ENCODE results near the gene SLC6A3.

The SLC6A3 gene

DNA sequence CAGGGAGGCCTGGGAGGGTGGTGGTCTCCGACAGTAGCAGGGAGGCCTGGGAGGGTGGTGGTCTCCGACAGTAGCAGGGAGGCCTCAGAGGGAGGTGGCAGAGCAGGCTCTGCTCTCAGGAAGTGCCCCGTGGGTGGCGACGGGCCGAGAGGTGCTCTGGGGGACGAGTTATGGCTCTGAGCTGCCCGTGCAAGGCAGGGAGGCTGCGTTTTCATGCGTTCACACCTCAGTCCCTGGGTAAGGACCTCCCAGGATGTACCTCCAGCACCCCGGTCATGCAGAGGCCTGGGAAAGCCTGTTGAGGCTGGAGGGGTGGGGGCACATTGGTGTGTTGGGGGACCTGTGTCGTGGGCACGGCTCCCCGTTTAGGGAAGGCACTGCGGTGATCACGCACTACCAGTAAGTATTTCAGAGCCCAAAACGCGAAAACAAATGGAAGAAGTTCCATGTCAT, 63.0 kb downstream of the SLC6A3 start:
- Histone ChIP-seq H3K4me3 (ENCODE audit: low read depth in 1 of 2, low read length in 1 of 2) (no peak overlapping the region), H3K4me1 (ENCODE audit: control insufficient read depth in 1 of 2, insufficient read depth in 1 of 2, low read depth in 1 of 2, low read length in 1 of 2) (peaks cover 10 to 11% of the 10 kb centered on the region in 2 experiments), H3K9me3 (no peaks in the 10 kb centered on the region), H3K27ac (no peak overlapping the region), H3K27me3 (peaks cover 72% of the 10 kb centered on the region), H3K36me3 (no peaks in the 10 kb centered on the region)
- TF ChIP-seq, protein P1, sequence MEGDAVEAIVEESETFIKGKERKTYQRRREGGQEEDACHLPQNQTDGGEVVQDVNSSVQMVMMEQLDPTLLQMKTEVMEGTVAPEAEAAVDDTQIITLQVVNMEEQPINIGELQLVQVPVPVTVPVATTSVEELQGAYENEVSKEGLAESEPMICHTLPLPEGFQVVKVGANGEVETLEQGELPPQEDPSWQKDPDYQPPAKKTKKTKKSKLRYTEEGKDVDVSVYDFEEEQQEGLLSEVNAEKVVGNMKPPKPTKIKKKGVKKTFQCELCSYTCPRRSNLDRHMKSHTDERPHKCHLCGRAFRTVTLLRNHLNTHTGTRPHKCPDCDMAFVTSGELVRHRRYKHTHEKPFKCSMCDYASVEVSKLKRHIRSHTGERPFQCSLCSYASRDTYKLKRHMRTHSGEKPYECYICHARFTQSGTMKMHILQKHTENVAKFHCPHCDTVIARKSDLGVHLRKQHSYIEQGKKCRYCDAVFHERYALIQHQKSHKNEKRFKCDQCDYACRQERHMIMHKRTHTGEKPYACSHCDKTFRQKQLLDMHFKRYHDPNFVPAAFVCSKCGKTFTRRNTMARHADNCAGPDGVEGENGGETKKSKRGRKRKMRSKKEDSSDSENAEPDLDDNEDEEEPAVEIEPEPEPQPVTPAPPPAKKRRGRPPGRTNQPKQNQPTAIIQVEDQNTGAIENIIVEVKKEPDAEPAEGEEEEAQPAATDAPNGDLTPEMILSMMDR (IDR thresholded peaks at IDR 0.05) = no peak

DNA sequence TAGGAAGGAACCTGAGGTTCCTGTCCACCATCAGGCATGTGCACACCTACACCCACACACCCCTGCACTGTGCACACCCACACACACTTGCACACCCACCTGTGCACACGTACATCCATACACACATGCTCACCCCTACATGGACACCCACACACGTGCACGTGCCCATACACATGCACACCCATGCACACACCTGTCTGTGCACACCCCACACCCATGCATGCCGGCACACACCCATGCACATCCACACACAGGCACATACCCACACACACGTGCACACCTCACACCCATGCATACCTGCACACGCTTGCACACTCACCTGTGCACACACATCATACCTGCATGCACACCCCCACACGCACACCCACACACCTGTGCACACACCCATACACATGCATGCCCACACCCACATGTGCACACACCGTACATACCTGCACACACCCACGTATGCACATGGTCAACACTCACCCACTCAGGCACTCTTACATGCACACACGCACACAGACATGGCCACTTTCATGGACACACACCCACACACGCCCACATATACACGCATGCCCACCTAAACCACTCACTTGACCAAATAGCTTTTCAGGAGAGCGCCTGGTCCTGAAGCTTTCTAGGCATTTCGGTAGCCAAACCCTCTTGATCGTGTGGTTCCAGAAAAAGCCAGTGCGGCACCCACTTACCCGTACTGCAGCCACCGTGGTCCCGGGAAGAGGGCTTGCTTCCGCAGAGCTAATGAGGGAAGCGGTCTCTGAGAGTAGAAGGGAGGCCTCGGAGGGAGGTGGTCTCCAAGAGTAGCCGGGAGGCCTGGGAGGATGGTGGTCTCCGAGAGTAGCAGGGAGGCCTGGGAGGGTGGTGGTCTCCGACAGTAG, 63.6 kb downstream of the SLC6A3 start:
- TF ChIP-seq, protein P1 (IDR thresholded peaks at IDR 0.05) = no peak
- Histone ChIP-seq H3K4me3 (ENCODE audit: low read depth in 1 of 2, low read length in 1 of 2) (no peak overlapping the region), H3K36me3 (no peaks in the 10 kb centered on the region), H3K27me3 (peaks cover 70% of the 10 kb centered on the region), H3K27ac (no peak overlapping the region), H3K9me3 (no peaks in the 10 kb centered on the region), H3K4me1 (ENCODE audit: control insufficient read depth in 1 of 2, insufficient read depth in 1 of 2, low read depth in 1 of 2, low read length in 1 of 2) (peaks cover 9 to 10% of the 10 kb centered on the region in 2 experiments)

DNA sequence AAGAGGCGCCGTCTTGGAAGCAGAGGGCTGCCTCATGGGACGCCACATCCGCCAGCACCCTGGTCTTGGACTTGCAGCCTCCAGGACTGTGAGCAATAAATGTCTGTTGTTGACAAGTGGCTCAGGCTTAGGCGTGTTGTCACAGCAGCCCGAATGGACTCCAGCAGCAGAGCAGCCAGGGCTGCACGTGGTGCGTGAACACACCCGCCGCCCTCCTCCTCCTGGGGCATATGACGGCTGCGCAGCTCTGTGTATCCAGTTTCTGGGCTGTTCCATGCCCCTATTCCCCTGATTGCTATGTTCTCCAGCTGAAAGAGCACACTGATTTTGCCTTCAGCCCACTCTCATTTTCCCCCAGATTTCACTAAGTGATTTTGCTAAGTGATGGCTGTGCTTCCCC, 64.3 kb downstream of the SLC6A3 start:
- Histone ChIP-seq H3K27ac (no peak overlapping the region), H3K36me3 (no peaks in the 10 kb centered on the region), H3K9me3 (no peaks in the 10 kb centered on the region), H3K4me1 (ENCODE audit: control insufficient read depth in 1 of 2, insufficient read depth in 1 of 2, low read depth in 1 of 2, low read length in 1 of 2) (peaks cover 4 to 6% of the 10 kb centered on the region in 2 experiments), H3K27me3 (peaks cover 70% of the 10 kb centered on the region), H3K4me3 (ENCODE audit: low read depth in 1 of 2, low read length in 1 of 2) (no peak overlapping the region)
- TF ChIP-seq, protein P1 (IDR thresholded peaks at IDR 0.05) = no peak

DNA sequence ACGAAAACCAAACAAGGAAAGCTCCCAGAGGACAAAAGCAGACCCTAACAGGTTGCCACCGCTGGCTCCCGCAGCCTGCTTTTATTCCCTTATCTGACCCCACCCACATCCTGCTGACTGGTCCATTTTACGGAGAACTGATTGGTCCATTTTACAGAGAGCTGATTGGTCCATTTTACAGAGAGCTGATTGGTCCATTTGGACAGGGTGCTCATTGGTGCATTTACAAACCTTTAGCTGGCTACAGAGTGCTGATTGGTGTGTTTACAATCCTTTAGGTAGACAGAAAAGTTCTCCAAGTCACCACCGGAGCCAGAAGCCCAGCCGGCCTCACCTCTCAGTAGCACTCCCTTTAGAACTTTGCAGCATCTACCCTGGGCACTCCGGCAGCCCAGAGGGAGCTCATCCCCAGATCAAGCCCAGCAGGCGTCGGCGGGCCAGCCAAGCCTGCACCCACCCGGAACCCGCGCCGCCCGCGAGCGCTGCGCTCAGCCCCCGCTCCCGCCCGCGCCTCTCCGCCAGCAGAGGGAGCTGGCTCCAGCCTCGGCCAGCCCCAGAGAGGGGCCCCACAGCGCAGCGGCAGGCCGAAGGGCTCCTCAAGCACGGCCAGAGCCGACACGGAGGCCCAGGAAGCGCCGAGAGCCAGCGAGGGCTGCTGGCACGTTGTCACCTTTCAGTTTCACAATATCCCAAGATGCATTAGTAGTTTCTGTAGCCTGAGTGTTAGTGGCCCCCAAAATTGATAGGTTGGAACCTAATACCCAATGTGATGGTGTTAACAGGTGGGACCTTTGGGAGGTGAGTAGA, 65.0 kb downstream of the SLC6A3 start:
- Histone ChIP-seq H3K4me1 (ENCODE audit: control insufficient read depth in 1 of 2, insufficient read depth in 1 of 2, low read depth in 1 of 2, low read length in 1 of 2) (peaks cover 0 to under 1% of the 10 kb centered on the region in 2 experiments), H3K36me3 (no peaks in the 10 kb centered on the region), H3K9me3 (no peaks in the 10 kb centered on the region), H3K4me3 (ENCODE audit: low read depth in 1 of 2, low read length in 1 of 2) (no peak overlapping the region), H3K27ac (no peak overlapping the region), H3K27me3 (peaks cover 70% of the 10 kb centered on the region)
- TF ChIP-seq, protein P1 (IDR thresholded peaks at IDR 0.05) = no peak

DNA sequence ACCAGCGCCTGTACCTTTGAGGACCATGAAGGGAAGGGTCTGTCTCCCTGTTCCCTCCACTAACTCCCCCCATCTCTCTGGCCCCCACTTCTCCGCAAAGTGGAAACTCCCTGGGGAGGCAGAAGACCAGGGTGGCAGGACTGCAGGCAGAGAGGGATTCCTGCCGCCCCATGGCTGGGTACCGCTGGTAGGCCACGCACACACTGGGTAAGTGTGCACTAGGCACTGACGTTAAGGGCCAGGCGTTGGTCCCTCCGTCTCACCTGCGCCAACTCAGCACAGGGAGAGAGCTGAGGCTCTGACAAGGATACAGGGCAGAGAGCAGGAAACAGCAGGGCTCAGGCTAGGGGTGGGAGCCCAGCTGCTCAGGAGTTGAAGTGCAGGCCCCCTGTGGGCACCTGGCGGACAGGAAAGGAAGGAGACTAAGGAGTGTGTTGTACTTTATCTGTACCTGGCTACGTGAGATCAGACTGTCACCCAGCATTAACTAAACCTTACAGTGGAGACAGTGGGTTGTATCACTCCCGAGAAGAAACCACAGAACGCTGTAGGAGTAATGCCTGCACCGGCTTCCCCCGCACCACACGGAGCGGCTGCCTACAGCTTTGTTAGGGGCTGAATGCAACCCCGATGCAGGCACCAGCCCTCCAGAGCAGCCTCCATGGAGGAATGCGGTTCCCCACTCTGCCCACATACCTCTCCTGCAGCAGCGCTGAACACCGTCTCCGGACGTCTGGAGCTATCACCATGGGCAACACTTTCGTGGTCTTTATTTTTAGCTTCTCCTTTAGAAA, 66.2 kb downstream of the SLC6A3 start:
- peaks cover 70% of the 10 kb centered on the region for H3K27me3 ChIP-seq
- no peaks in the 10 kb centered on the region for H3K36me3 ChIP-seq
- no peak overlapping the region for H3K27ac ChIP-seq
- TF ChIP-seq, protein P1 (IDR thresholded peaks at IDR 0.05) = no peak
- H3K4me1 ChIP-seq (ENCODE audit: control insufficient read depth in 1 of 2, insufficient read depth in 1 of 2, low read depth in 1 of 2, low read length in 1 of 2) = no peaks in the 10 kb centered on the region
- H3K9me3 ChIP-seq = no peaks in the 10 kb centered on the region
- H3K4me3 ChIP-seq (ENCODE audit: low read depth in 1 of 2, low read length in 1 of 2) = no peak overlapping the region
